ENCODE results near the gene NCKAP5. TPM values are rescaled to one million over a fixed set of nuclear protein-coding genes. Genes with fewer than 3 reads are reported as not detected.

Gene NCKAP5
- total and polyA plus RNA-seq, 11 donors: 0.51 to 10.5 (median 5.2) TPM

- Histone ChIP-seq H3K27ac (no peak overlapping the region), H3K9me3 (no peaks in the 10 kb centered on the region), H3K36me3 (no peaks in the 10 kb centered on the region), H3K27me3 (no peaks in the 10 kb centered on the region), H3K4me1 (no peaks in the 10 kb centered on the region), H3K4me3 (no peak overlapping the region)
- DNase-seq: no peak
- no peak for TF ChIP-seq POLR2A (IDR thresholded peaks at IDR 0.05)
- no peak for TF ChIP-seq CTCF (IDR thresholded peaks at IDR 0.05)
- WGBS, 4 donors: 53 to 68% (median 64%) methylated on average over 2 of the region's 2 CpGs
- no peak for ATAC-seq
- intact Hi-C loops (cut with DNase I): no loop called here
Observed at GRCh38 chr2:132937629-132938028, 630.6 kb downstream of the NCKAP5 start.

- Histone ChIP-seq H3K27ac (no peak overlapping the region), H3K4me1 (no peaks in the 10 kb centered on the region), H3K27me3 (no peaks in the 10 kb centered on the region), H3K9me3 (no peaks in the 10 kb centered on the region), H3K36me3 (no peaks in the 10 kb centered on the region), H3K4me3 (no peak overlapping the region)
- no peak for DNase-seq
- no peak for TF ChIP-seq CTCF (IDR thresholded peaks at IDR 0.05)
- no peak for TF ChIP-seq POLR2A (IDR thresholded peaks at IDR 0.05)
- intact Hi-C loops (cut with DNase I): no loop called here
- no peak for ATAC-seq
- 82 to 96% (median 88%) methylated on average over 1 of the region's 1 CpG for WGBS, 4 donors
Observed at GRCh38 chr2:132936791-132937190, 631.5 kb downstream of the NCKAP5 start.

GRCh38 chr2:132936261-132936660 is 632.0 kb downstream of the NCKAP5 start:
- 39 to 58% (median 53%) methylated on average over 1 of the region's 1 CpG for WGBS, 4 donors
- Histone ChIP-seq H3K27ac (no peak overlapping the region), H3K4me1 (no peaks in the 10 kb centered on the region), H3K9me3 (no peaks in the 10 kb centered on the region), H3K36me3 (no peaks in the 10 kb centered on the region), H3K4me3 (no peak overlapping the region), H3K27me3 (no peaks in the 10 kb centered on the region)
- no peak for DNase-seq
- TF ChIP-seq POLR2A (IDR thresholded peaks at IDR 0.05): no peak
- no peak for TF ChIP-seq CTCF (IDR thresholded peaks at IDR 0.05)
- intact Hi-C loops (cut with DNase I): no loop called here
- no peak for ATAC-seq

- H3K4me3 ChIP-seq: no peak overlapping the region
- WGBS, 4 donors: 64 to 77% (median 72%) methylated on average over 6 of the region's 6 CpGs
- ATAC-seq (no peak), DNase-seq (no peak)
- no peaks in the 10 kb centered on the region for H3K27me3 ChIP-seq
- no peaks in the 10 kb centered on the region for H3K4me1 ChIP-seq
- TF ChIP-seq CTCF (IDR thresholded peaks at IDR 0.05): no peak
- TF ChIP-seq POLR2A (IDR thresholded peaks at IDR 0.05): no peak
- intact Hi-C loops (cut with DNase I): no loop called here
- no peaks in the 10 kb centered on the region for H3K9me3 ChIP-seq
- H3K36me3 ChIP-seq: no peaks in the 10 kb centered on the region
- H3K27ac ChIP-seq: no peak overlapping the region
Observed at GRCh38 chr2:132929786-132930185, 638.5 kb downstream of the NCKAP5 start.
